HG02938 (cell line): ENCODE data around the gene LY6G6C.

Source experiments
- ATAC-seq: cut with Tn5 transposase; IDR thresholded peaks from one replicate; pipeline ENCODE4 v1.9.1; 2021; ENCODE audit warnings: mild to moderate bottlenecking, moderate library complexity; ENCODE audit not compliant: unreplicated experiment

LY6G6C gene

DNA sequence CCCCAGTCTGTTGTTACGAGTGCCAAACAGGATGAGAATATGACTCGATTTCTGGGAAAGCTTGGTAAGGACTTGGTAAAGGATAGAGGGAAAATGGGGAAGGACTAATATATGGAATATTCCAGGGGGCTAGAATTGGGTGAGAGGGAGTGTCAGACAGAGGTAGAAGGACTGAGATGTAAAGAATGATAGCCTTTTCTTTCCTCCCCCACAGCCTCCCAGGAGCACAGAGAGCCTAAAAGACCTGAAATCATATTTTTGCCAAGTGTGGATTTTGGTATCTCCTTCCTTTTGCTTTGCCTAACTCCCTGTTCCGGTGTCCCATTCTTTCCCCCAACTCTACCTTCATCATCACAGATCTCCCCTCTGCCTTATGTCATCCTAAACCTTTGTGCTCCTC, 21.3 kb upstream of the LY6G6C start:
- ATAC-seq = no peak

DNA sequence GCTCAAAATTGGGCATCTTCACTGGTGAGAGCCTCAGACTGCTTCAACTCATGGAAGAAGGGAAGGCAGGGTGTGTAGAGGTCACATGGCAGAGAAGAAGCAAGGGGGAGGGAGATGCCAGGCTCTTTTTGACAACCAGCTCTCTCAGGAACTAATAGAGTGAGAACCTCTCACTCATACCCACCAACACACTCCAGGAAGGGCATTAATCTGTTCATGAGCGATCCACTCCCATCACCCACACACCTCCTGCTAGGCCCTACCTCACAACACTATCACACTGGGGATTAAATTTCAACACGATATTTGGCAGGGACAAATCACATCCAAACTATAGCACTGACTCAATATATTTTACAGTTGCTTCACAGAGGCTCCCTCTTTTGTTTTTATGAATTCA, 20.3 kb upstream of the LY6G6C start:
- no peak for ATAC-seq

DNA sequence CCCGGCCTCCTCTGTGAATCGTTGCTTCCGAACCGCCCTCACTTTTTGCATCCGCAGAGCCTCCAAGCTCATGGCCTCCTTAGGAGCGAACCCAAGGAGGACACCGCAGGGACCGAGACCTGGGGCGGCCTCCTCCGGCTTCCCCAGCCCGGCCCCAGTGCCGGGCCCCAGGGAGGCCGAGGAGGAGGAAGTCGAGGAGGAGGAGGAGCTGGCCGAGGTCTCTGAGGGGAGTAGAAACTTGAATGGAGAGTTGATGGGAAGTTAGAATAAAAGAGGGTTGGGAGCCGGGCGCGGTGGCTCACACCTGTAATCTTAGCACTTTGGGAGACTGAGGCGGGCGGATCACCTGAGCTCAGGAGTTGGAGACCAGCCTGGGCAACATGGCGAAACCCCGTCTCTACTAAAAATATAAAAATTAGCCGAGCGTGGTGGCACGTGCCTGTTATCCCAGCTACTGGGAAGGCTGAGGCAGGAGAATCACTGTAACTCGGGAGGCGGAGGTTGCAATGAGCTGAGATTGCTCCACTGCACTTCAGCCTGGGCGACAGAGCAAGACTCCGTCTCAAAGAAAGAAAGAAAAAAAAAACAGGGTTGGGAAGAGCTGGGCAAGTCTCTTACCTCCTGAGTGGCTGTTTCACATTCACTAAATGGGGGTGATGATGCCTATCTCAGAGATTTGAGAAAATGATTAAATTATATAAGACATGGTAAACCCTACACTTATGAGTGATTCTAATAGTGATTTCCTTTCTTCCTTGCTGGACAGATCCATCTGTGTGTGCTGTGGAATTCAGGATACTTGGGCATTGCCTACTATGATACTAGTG, 19.1 kb upstream of the LY6G6C start:
- ATAC-seq = no peak

DNA sequence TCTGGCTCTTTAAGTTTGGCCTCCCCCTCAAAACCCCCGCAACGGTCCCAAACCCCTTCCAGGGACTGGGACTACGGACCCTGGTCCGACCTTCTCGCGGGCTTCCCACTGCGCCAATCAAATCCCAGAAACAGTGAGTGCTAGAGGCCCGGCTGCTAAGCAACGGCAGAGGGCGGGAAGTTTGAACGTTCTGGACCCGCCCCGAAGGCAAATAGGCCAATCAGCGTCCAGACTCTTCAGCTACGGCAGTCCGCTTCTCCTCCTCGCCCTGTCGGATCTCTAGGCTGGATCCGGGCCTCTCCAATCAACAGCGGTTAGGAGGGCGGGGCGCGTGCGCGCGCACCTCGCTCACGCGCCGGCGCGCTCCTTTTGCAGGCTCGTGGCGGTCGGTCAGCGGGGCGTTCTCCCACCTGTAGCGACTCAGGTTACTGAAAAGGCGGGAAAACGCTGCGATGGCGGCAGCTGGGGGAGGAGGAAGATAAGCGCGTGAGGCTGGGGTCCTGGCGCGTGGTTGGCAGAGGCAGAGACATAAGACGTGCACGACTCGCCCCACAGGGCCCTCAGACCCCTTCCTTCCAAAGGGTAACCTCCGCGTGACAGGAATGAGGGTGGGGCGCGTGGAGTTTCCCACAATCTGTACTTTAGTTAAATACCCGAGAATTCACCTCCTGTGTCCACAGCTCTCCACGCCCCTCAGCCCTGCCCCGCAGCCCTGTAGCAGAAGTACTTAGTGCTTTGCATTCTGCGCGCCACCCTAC, 18.3 kb upstream of the LY6G6C start, which contains the start of gene MSH5:
MSH5 (plus strand) TSS at position 367 of the 758 bp plus-strand sequence. CDS start 462 bp downstream, outside the sequence.
- peak; percentile 68 for ATAC-seq

DNA sequence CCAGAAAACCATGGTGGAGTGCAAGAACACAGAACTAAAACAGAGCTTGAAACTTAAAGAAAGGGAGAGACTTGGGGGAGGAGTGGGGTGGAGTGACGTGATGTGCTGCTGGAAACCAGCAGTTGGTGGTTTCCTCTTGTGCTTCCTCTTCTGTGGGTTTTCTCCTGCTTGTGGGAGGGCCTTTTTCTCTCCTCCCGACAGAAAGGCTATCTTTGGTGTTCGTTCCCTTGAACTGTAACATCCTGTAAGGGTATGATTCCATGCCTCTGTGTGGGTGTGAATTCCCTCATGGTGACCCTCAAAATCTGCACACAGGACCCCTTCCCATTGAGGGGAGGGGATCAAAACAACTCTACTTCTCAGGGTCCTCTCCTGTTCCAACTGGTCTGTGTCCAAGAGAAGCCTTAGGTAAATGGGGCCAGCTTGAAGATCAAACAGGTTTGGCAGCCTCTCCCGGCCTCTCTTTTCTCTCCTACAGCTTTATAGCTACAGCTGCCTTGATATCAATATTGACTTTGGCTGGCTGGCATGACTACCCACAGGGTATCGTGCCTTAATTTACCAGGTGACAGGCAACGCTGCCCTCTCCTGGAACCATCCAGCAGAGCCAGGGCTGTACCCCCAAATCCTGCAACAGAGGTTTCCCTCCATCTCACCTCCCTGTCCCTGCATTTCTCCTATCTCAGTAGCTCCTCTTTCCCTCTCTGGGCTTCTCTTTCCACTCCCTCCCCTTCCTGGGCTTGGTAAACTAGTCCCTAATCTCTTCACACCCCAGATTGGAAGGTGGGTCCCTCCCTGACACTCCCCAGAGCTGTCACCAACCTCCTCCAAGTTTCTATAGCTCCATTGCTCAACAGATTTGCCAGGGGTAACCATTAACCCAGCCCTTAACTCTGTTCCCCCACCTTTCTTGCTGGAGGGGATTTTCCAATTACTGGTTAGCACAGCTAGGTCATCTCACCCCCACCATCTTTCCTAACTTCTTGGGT, 16.7 kb upstream of the LY6G6C start:
- ATAC-seq = no peak

DNA sequence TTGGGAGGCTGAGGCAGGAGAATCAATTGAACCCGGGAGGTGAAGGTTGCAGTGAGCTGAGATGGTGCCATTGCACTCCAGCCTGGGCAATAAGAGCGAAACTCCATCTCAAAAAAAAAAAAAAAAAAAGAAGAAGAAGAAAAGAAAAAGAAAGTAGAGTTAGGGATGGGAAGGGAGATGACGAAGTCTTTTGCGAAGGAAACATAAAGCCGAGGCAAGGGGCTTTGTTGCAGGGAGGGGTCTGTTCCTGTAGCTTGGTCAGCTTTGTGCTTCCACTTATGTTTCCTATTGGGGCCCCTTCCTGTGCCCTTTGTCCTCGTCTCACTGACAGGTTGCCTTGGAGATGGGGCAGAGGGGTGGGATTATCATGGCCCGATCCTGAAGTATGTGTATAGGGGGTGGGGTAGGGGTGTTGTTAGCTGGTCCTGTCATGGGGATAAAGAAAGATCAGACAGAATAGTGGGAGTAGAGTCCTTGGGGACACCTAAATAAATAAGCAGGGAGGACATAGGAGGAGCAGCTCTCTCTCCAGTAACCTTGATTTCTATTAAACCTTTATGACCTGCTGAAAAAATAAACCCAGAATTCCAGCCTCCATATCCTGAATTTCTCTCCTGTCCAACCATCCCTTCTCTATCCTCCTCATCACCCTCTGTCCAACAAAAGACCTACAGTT, 15.9 kb upstream of the LY6G6C start:
- ATAC-seq = no peak

DNA sequence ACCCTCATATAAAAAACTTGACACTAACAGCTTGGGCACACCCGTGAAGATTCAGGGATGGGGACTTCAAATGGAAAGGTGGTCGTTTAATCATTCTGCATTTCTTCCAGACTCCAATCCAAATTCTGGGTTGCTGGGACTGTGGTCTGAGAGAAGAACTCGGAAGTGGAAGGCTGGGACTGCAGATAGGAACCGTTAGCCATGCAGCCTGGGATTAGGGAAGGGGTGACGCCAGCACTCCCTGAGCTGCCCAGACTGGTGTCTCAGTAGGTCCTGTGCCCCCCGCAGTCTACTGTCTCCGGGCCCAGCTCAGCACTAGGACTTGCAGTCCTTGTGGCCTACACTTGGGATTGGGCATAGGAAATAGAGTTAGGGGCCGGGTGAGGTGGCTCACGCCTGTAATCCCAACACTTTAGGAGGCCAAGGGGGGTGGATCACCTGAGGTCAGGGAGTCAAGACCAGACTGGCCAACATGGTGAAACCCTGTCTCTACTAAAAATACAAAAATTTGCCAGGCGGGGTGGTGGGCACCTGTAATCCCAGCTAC, 15.3 kb upstream of the LY6G6C start:
- no peak for ATAC-seq

DNA sequence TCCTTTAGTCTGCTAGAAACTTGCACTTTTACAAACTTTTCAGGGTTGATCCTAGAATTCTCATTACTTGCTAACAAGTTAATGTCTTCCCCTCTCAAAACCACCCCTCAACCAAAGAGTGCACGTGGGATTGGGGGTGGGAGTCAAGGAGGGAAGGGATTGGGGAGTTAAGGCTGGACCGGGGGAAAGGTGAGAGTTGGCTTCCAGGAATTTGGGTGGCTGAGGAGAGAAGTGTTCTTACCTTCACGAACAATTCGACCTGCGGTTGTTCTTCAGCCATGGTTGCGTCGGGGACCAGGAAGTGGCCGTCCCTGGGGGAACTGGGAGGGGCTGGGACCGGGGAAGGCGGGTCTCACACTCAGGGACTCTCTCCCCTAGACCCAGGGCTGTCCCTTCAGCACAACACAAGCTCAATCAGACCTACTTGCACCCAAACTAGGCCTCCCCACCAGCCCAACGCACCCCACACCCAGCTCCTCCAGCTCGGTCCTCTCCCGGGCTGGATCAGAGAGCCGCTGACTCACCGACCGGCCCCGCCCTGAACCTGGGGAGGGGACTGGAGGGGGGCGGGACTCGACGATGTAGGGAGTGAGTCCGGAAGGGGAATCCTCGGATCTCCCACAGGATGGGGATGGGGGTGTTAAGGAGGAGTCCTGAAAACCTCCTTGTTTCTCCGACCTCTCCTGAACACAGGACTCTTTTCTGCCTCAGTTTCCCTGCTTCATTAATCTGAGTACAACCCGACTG, 14.6 kb upstream of the LY6G6C start, which contains the start of gene CLIC1:
CLIC1 (minus strand) TSS at position 510 of the 747 bp plus-strand sequence; CDS start at position 280, 230 bp downstream.
- no peak for ATAC-seq

DNA sequence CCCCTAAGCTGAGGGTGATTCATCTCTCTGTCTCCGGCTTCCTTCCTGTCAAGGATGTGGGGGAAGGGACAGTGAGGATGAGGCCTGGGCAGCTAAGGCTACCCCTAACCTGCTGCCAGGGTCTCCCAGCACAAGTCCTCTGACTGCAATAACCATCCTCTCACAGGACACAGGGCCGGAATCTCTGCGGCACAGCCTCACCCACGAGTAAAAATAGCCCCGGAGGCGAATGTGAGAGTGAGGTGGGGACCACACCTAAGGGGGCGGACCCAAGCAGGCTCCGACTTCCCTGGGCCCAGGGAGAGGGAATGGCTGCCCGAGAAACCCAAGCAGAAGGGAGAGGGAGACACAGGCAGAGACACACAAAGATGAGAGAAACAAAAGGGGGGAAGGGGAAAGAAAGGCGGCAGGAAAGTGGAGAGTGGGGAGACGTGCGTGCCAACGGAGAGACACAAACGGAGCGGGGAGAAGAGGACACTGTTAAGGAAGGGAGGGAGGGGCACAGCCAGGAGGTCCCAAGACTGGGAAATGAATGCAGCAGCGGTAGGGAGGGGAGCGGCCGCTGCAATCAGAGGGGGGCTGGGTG, 13.4 kb upstream of the LY6G6C start:
- no peak for ATAC-seq

DNA sequence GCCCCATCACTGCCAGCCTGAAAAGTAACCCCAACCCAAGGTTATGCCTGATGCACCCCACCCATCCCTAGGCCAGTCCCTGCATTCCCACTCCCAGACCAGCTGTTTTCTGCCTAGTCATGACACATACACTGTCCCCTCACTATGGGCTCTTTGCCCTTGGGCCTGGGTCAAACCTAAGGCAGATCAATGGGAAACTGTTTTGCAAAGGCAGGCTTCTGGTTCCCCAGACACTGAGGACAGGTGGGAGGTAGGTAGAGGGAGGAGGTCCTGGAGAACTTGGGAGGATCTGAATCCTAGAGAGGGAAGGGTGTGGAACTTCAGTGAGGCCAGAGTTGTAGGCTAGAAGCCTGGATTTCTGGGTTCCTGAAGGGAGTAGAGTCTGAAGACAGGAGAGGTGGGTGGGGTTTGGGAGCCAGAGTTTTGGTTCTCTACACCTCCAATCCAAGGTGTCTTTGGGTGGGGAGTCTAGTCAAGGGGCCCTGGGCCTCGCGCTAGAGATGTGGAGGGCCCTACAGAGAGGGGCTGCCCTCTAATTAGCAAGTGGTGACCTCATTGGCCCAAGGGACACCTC, 12.8 kb upstream of the LY6G6C start:
- no peak for ATAC-seq

DNA sequence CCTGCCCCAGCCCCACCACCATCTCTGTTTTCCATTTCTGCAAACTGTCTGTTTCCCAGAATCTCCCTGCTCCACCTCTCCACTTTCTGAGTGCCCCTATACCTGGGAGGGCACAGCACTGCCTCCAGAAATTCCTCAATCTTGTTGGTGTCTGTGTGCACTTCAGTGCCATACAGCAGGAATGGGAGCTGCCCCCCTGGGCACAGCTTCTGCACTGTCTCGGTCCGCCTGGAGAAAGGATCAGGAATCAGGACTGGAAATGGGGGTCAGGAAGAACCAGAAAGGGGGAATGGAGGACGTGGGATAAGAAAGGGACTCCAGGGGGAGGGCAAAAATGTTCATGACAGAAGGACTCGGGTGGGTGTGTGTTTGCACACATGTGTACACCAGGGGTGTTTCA, 12.2 kb upstream of the LY6G6C start:
- ATAC-seq = no peak

DNA sequence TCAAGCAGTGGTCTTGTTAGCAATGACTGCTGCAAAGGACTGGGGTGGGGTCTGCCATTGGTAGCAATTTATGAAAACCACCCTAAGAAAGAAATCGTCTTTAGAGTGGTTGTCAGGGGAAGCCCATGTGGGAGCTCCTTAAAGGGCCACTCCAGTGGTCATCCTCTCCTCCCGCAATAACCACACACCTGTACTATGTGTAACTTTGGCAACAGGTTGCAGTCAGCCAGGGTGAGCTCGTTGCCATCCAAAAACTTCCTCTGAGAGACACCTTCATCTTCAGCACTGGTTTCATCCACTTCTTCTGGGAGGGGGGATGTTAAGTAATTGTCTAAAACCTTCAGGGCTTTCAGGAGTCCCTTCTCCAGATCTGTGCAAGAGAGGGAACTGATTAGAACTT, 10.5 kb upstream of the LY6G6C start:
- no peak for ATAC-seq

DNA sequence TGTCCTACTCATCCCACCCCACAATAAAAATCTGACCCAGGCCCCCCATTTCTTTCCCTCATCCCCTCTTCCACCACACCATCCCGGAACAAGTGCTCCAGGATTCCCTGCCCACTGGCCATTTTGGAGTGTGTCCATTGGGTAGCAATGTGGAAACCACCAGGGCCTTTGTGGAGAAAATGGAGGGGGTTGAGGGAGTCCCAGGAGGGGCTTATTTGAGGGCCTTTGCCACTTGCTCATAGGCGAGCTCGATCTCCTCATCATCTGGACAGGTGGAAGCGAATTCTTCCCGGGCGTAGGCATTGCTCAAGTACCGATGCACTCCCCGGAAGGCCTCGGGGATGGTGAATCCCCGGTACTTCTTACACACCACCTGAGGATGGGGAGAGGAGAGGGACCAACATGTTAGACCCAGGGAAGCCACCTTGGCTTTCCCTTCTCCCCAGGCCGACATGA, 9.1 kb upstream of the LY6G6C start:
- ATAC-seq = no peak

DNA sequence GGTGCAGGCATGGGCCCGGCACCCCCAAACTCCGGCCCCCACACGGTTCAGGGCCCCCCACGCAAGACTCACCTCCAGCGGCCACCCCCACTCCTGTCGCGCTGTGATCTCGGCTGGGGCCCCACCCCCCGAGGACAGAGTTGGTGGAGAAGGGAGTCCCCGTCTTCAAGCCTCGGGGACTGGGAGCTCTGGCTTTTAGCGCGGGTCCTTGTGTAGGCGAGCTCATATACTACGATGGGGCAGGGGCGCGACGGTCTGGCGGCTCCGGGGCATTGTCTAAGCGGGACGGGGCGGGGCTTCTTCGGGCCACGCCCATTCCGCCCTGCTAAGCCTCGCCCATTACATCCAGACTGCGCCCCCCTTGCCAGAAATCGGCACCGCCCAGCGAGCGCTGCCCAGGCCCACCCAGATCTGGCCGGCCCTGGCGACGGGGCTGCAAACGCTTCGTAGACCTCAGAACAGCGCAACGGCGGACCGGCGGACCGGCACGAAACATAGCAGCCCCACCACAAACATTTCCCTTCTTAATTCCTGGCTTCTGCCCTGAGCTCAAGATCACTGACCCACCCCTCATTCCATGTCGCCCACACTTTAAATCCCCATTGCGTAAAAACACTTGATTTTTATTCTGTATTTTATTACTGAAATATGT, 8.6 kb upstream of the LY6G6C start:
- ATAC-seq = peak; percentile 29

DNA sequence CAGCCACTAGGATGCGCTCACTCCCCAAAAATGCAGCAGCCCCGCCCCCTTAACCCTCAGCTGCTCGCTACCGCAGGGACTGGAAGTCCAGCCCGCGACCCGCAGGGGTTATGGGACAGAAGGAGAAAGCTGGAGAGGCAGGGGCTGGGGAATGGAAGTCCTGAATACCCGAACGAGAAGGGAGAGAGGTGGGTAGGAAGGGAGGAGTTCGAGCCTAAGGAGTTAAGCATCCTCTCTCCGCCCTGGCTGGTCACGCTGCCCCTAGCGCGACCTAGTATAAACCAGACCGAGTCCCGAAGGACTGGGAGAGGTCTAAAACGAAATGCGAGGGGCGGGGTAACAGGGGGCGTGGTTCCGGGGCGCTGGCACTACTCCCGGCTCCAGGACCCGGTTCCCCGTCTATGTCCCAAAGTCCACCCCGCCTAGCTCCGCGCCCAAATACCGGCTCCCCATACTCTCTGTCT, 8.0 kb upstream of the LY6G6C start:
- ATAC-seq = peak; percentile 45

DNA sequence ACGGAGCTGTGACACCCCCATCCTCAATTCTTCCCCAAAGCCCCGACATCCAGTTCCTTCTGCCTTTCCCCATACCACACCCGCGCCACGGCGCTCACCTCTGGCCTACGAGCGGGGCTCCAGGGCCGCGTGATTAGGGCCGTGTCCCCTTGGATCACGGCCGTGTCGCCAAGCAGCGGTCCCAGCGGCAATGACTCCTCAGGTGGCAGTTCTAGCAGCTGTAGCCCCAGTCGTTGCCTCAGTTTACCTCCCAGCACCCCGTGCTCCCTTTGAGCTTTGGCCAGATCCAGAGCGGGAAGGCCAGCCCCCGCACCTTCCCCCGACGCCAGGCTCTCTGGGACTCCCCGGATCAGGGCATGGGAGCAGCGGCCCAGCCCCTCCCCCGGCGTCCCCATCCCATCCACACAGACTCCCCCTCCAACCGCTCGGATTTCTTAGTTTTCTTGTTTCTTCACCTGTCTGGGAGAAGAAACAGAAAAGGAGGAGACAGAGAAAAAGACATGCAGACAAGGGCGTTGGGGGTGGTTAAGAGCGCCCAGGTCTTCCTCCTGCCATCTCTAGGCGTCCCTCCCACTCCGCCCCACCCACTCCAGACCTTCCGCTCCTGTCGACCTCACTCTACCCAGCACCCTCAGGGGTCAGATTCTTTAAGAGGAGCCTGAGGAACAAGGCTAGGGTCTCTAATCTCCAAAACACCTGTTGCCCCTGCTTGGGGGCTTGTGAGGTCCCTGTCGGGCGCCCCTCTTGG, 7.4 kb upstream of the LY6G6C start, which contains the start of gene DDAH2:
DDAH2 (minus strand) TSS at position 533 of the 748 bp plus-strand sequence; CDS start at position 395, 138 bp downstream.
- ATAC-seq = peak; percentile 5
